Esophagus muscularis mucosa (tissue), 4 donors: ENCODE data around the gene LENEP. TPM values are rescaled to one million over a fixed set of nuclear protein-coding genes. Genes with fewer than 3 reads are reported as not detected.

Experiments used
- DNase-seq: peaks from one replicate; pipeline ENCODE4 v3.0.0-alpha.2; 2017; ENCODE audit errors: extremely low spot score
- H3K27ac ChIP-seq, 4 donors: fragments of 200-600 bp; sonication (generic); replicated peaks in 1 of 4; 1 replicate in 3 of 4; 2 replicates in 1 of 4; pipeline ENCODE4 v1.5.1; 2016 to 2019; ENCODE audit warnings: mild to moderate bottlenecking in 1 of 4
- H3K27me3 ChIP-seq, 4 donors: fragments of 200-600 bp; sonication (generic); one replicate each; pipeline versions ENCODE4 v1.5.1 to v1.6.0; 2016 to 2019
- H3K36me3 ChIP-seq, 4 donors: fragments of 200-600 bp; sonication (generic); one replicate each; pipeline ENCODE4 v1.5.1; 2016 to 2019
- H3K4me1 ChIP-seq, 4 donors: fragments of 200-600 bp; sonication (generic); one replicate each; pipeline ENCODE4 v1.5.1; 2016 to 2019
- H3K4me3 ChIP-seq, 4 donors: fragments of 200-600 bp; sonication (generic); 1 replicate in 2 of 4; 2 replicates in 2 of 4; pipeline ENCODE4 v1.5.1; 2016 to 2019; ENCODE audit warnings: mild to moderate bottlenecking in 4 of 4, moderate library complexity in 1 of 4
- H3K9me3 ChIP-seq, 4 donors: fragments of 200-600 bp; sonication (generic); 1 replicate in 3 of 4; 2 replicates in 1 of 4; pipeline ENCODE4 v1.5.1; 2016 to 2019
- CTCF ChIP-seq, 3 experiments: fragments of 200-600 bp in 2 of 3; fragments of 450-650 bp in 1 of 3; sonication (generic) in 2 of 3; IDR thresholded peaks; one replicate each; pipeline ENCODE4 v1.5.1; 2017 to 2019; ENCODE audit warnings: antibody characterized with exemption in 3 of 3, mild to moderate bottlenecking in 2 of 3, moderate library complexity in 1 of 3
- EP300 ChIP-seq: sonication (generic); formaldehyde crosslinking; IDR thresholded peaks from one replicate; pipeline ENCODE4 v1.6.1; 2017; ENCODE audit warnings: antibody characterized with exemption
- POLR2A ChIP-seq: fragments of 450-650 bp; IDR thresholded peaks from one replicate; pipeline ENCODE4 v1.6.1; 2017; ENCODE audit warnings: antibody characterized with exemption, moderate library complexity, mild to moderate bottlenecking, low read depth
- POLR2AphosphoS5 ChIP-seq, 2 donors: sonication (generic); formaldehyde crosslinking; IDR thresholded peaks; one replicate each; pipeline ENCODE4 v1.6.1; 2017; ENCODE audit warnings: antibody characterized with exemption in 2 of 2
- WGBS: methylation state at CpG from one replicate; pipeline ENCODE4 v1.1.5; 2018; 5-methylcytosine and 5-hydroxymethylcytosine counted together
- intact Hi-C: fragments of 100-400 bp; cut with DNase I; formaldehyde crosslinking; loops from one replicate; pipeline ENCODE4 v1.15.1; 2023
- total RNA-seq, 4 donors: library from RNA; depleted of rRNA; stranded (reverse); fragments of >200 nt; gene quantifications; one replicate each; pipeline versions ENCODE4 v1.1.0 to v1.2.1, GENCODE V29; 2016

LENEP gene
- total RNA-seq, 4 donors from 2014 or later = not detected

GRCh38 chr1:154945962-154946850 lies 47.2 kb upstream of the LENEP start:
- Histone ChIP-seq H3K27me3 (no peaks in the 10 kb centered on the region), H3K4me1 (peaks cover 29 to 48% (median 39%) of the 10 kb centered on the region in 4 donors), H3K27ac (peak overlapping the region in 1 of 4 donors; percentile 8), H3K9me3 (no peaks in the 10 kb centered on the region), H3K4me3 (no peak overlapping the region), H3K36me3 (peaks cover 21 to 61% (median 40%) of the 10 kb centered on the region in 4 donors)
- intact Hi-C loops = no loop called here
- 85% methylated on average over 9 of the region's 17 CpGs for WGBS
- no peak for TF ChIP-seq EP300
- no peak for TF ChIP-seq CTCF (IDR thresholded peaks at IDR 0.05)
- TF ChIP-seq POLR2A = no peak
- no peak for TF ChIP-seq POLR2AphosphoS5 (IDR thresholded peaks at IDR 0.05)
- no peak for DNase-seq

- Histone ChIP-seq H3K4me3 (no peak overlapping the region), H3K4me1 (peaks cover 20 to 49% (median 41%) of the 10 kb centered on the region in 4 donors), H3K27ac (no peak overlapping the region), H3K27me3 (no peaks in the 10 kb centered on the region), H3K36me3 (peaks cover 21 to 68% (median 46%) of the 10 kb centered on the region in 4 donors), H3K9me3 (no peaks in the 10 kb centered on the region)
- WGBS = 92% methylated on average over 10 of the region's 11 CpGs
- TF ChIP-seq POLR2A (no peak), POLR2AphosphoS5 (IDR thresholded peaks at IDR 0.05) (no peak), EP300 (no peak), CTCF (IDR thresholded peaks at IDR 0.05) (no peak)
- intact Hi-C loops = no loop called here
- DNase-seq = no peak
Measured at GRCh38 chr1:154948079-154948478, 45.3 kb upstream of the LENEP start.

GRCh38 chr1:154951901-154952657 lies 41.3 kb upstream of the LENEP start:
- H3K36me3 ChIP-seq = peaks cover 21 to 43% (median 29%) of the 10 kb centered on the region in 4 donors
- intact Hi-C loops = no loop called here
- TF ChIP-seq POLR2A = no peak
- TF ChIP-seq EP300 = no peak
- no peak for TF ChIP-seq POLR2AphosphoS5 (IDR thresholded peaks at IDR 0.05)
- no peak for TF ChIP-seq CTCF (IDR thresholded peaks at IDR 0.05)
- H3K4me3 ChIP-seq = no peak overlapping the region
- no peak for DNase-seq
- H3K4me1 ChIP-seq = peaks cover 42 to 64% (median 55%) of the 10 kb centered on the region in 4 donors
- no peaks in the 10 kb centered on the region for H3K9me3 ChIP-seq
- H3K27ac ChIP-seq = peak overlapping the region in 3 of 4 donors; percentile 32 to 44 (median 37)
- H3K27me3 ChIP-seq = no peaks in the 10 kb centered on the region
- 67% methylated on average over 15 of the region's 15 CpGs for WGBS

GRCh38 chr1:154952664-154953063 lies 40.7 kb upstream of the LENEP start:
- H3K9me3 ChIP-seq = no peaks in the 10 kb centered on the region
- H3K27me3 ChIP-seq = no peaks in the 10 kb centered on the region
- WGBS = 79% methylated on average over 6 of the region's 6 CpGs
- H3K27ac ChIP-seq = peak overlapping the region in 3 of 4 donors; percentile 32 to 44 (median 37)
- H3K4me1 ChIP-seq = peaks cover 46 to 70% (median 60%) of the 10 kb centered on the region in 4 donors
- TF ChIP-seq EP300 (no peak), POLR2AphosphoS5 (IDR thresholded peaks at IDR 0.05) (no peak), CTCF (IDR thresholded peaks at IDR 0.05) (no peak), POLR2A (no peak)
- H3K4me3 ChIP-seq = no peak overlapping the region
- no peak for DNase-seq
- intact Hi-C loops = no loop called here
- H3K36me3 ChIP-seq = peaks cover 16 to 37% (median 26%) of the 10 kb centered on the region in 4 donors
